AG08396 (cell line): ENCODE data around the gene FER1L5.
"Not testable (repeated sequence)": the region's sequence is repeated elsewhere in the genome, so short reads cannot be mapped to it uniquely, and the experiment has no call there.

Experiments used
- DNase-seq: peaks from one replicate; pipeline ENCODE4 v3.0.0; 2012; ENCODE audit warnings: low spot score, mixed read lengths

Gene FER1L5

DNA sequence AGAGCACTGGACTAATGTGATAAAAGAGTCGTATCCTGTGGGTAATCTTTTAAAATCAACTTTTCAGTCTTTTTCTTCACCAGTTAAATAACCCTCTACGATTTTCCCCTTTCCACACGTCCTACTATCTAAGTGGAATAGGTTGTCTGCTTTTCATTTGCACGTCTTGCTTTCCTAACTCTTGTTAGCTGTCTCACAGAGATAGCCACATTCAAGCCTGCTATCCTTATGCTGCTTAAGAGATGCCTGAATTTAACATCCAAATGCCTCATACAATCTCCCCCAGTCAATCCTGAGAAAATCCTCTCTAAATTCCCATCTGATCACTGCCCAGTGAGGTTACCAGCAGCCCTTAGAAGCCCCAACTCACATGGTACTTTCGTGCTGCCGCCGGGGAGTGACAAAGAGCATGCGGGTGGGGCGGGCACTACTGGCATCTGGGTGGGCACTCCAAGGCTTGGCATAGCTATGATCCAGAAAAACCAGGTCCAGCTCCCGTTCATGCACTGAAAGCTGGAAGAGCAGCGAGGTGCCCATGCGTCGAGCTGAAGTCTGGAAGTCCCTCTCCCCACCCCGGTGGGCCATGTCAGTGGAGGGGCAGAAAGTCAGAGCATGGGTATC lies 5.9 kb upstream of the FER1L5 start:
- DNase-seq, result no peak

- peak; percentile 91 for DNase-seq
Observed at GRCh38 chr2:96637385-96638143, 5.0 kb upstream of the FER1L5 start.

GRCh38 chr2:96638144-96639121 lies 4.1 kb upstream of the FER1L5 start, which contains the start of gene KANSL3:
Gene KANSL3 (minus strand): TSS chr2:96638312. CDS start chr2:96637135, 1,177 bp downstream.
- peak; percentile 93 for DNase-seq

DNA sequence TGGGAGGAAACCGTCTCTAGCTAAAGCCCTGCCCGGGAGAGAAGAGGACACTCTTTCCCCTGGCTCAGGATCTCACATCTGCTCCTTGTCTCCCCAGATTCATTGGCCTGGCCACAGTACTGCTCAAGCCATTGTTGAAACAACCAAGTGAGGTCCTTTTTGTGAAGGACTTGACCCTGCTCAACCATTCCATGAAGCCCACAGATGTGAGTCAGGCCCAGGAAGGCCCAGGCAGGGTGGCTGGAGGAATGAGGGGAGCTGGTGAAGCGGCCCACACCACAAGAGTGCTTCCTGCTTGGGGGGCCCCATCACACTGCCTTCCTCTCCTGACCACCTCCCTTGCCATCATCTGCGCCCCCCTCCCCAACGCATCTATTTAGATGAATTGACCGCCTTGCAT lies 5.1 kb downstream of the FER1L5 start:
- no peak for DNase-seq

- no peak for DNase-seq
Observed at GRCh38 chr2:96648306-96648930, 5.9 kb downstream of the FER1L5 start.

DNA sequence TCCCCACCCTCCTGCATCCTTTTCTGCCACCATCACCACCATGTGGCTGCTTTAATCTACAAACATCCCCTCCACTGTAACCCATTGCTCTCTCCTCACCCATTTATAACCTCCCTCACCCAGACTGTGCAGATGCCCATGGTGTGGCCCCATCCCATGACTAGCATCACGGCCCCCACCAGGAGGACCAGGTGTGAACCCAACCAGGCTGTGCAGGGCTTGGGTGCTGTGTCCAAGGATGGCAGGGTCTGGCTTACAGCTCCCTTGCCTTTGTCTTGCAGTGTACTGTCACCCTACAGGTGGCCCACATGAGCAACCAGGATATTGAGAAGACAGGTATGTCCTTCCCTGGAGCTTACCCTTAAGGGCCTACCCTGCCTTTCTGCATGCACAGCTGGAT lies 6.8 kb downstream of the FER1L5 start:
- DNase-seq, result no peak

- no peak for DNase-seq
Observed at GRCh38 chr2:96651793-96652192, 9.2 kb downstream of the FER1L5 start.

DNA sequence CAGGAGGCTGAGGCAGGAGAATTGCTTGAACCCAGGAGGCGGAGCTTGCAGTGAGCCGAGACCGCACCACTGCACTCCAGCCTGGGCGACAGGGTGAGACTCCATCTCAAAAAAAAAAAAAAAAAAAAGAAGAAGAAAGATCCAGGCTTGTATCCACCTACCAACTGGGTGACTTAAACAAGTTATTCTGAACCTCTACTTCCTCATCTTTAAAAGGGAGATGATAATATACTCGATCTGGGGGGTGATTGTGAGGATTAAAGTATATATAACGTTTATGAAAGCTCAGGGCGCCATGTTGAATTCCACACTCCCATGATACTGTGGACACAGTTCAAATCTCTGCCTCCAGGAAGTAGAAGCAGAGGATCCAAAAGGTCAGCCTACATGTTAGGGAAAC lies 12.2 kb downstream of the FER1L5 start:
- DNase-seq, result not testable (repeated sequence)

- DNase-seq, result no peak
Observed at GRCh38 chr2:96655526-96655925, 13.0 kb downstream of the FER1L5 start.

DNA sequence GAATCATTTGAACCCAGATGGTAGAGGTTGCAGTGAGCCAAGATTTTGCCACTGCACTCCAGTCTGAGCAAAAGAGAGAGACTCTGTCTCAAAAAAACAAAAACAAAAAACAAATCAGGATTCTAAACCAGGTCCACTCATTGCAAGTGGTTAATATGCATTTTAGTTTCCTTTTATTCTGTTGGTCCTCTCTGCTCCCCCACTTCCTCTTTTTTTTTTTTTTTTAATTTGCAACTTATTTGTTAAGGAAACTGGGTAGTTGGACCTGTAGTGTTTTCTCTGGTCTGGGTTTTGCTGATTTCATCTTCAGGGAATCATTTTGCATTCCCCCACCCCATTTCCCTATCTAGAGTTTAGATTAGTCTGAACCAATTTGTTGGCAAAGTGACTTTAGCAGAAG lies 14.0 kb downstream of the FER1L5 start:
- no peak for DNase-seq

- DNase-seq, result no peak
Observed at GRCh38 chr2:96661324-96661723, 18.8 kb downstream of the FER1L5 start.

DNA sequence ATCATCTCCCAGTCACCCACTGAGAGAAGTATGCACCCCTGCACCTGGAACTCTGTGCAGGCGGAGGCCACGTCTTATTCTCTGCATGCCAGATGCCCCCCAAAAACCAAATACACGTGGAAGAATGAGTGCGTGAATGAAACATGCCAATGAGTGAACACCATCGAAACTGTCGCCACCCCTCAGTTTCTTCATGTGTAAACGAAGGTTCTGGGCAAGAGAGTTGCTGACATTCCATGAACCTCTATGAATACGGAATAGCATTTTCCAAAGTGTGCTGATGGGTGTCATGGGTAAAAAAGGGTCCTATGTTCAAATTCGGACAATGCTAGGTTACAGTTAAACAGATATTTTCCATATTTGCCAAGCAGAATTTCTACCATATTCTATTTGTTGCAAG lies 19.8 kb downstream of the FER1L5 start:
- no peak for DNase-seq

- no peak for DNase-seq
Observed at GRCh38 chr2:96663177-96663576, 20.6 kb downstream of the FER1L5 start.

DNA sequence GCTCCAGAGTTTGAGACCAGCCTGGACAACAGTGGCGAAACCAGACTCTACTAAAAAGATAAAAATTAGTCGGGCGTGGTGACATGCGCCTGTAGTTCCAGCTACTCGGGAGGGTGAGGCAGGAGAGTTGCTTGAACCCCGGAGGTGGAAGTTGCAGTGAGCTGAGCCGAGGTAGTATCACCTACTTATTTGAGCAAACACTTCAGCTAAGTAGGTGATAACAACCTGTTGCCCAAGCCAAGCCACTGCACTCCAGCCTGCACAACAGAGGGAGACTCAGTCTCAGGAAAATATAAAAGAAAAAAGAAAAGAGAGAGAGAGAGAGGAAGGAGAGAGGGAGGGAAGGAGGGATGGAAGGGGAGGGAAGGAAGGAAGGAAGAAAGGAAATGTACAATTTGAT lies 21.3 kb downstream of the FER1L5 start:
- DNase-seq, result no peak

- DNase-seq, result no peak
Observed at GRCh38 chr2:96664366-96664925, 21.9 kb downstream of the FER1L5 start.

DNA sequence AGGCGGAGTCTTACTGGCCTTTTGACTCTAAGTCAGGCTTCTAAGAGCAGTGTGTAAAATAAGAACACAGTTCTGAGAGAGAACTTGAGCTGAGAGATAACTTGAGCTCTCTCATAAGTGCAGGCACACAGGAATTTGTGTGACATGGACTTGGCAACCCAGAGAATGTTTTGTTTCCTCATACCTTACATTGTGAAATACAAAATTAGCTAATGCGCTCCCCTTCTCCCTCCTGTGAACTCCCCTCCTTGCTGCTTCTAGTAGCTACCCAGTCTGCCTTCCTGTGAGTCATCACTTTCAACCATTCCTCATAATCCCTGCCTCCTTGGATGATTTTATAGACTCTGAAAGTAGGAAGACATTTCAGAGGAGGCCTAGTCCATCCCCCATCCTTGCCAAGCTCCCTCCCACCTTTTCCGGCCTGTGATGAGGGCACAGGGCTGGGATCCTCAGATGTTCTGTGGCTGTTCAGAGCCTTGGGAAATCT lies 22.6 kb downstream of the FER1L5 start:
- peak; percentile 90 for DNase-seq

DNA sequence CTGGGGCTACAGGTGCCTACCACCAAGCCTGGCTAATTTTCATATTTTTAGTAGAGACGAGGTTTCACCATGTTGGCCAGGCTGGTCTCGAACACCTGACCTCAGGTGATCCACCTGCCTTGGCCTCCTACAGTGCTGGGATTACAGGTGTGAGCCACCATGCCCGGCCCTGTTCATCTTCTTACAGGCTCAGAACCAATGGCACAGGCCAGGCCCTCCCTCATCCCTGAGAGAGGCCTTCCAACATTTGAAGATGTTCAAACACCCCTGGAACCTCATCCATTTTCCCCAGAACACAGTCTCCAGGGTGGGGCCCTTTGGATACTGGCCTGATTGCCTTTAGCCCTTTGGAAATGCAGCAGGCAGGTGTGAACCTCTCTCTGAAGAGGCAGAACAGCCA lies 23.2 kb downstream of the FER1L5 start:
- DNase-seq, result not testable (repeated sequence)

DNA sequence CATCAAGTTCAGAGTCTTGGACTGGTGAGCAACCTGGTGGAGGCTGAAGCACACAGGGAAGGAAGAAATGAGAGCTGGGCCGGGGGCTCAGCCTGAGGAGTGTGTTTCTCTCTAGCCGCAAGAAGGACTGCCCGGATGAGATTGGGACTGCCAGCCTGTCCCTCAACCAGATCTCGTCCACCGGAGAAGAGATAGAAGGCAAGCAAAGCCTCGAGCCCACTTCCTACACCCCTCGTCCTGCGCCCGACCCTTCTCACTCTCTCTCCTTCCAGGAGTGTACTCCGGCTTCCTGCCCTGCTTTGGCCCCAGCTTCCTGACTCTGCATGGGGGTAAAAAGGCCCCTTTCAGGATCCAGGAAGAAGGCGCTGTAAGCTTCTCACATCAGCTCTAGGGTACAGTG lies 26.2 kb downstream of the FER1L5 start:
- no peak for DNase-seq

- no peak for DNase-seq
Observed at GRCh38 chr2:96669539-96670215, 27.1 kb downstream of the FER1L5 start.

GRCh38 chr2:96679848-96680247 lies 37.3 kb downstream of the FER1L5 start:
- no peak for DNase-seq

DNA sequence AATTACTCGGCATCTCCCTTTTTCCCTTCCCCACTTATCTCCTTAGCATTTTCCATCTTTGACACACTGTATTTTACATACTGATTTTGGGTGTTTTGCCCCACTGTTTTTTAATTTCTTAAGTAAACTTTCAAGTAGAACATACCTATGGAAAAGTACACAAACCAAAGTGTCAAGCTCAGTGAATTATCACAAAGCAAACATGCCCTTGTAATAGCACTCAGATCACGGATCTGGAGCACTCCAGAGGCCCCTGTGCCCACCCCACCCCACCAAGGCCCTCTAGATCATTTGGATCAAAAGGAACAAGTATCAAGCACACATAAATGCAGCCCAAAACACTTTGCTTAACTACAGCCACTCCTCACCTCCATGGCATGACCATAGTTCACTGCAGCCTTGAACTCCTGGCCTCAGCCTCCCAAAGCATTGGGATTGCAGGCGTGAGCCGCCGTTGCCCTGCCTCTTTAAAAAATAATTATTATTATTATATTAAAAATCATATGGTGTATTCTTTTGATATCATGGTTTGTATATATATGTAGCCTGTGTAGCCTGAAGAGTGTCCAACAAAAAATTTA lies 38.1 kb downstream of the FER1L5 start:
- no peak for DNase-seq
